ENCODE data around the gene ADGRL3. TPM values are rescaled to one million over a fixed set of nuclear protein-coding genes. Genes with fewer than 3 reads are reported as not detected.

Gene ADGRL3
- total and polyA plus RNA-seq, 3 donors from 2014 or later = 11.6 to 21.6 (median 12.8) TPM

DNA sequence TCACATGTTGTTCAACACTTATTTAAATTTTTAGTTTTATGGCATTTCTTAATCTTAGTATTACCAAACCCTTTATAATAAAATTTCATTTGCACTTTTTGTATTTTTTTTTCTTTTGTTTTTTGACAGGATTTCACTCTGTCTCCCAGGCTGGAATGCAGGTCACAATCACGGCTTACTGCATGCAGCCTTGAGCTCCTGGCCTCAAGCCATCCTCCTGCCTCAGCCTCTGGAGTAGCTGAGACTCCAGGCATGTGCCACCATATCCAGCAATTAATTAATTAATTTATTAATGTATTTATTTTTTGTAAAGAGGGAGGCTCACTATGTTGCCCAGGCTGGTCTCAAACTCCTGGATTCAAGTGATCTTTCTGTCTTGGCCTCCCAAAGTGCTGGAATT is 133.4 kb downstream of the ADGRL3 start:
- no peaks in the 10 kb centered on the region for H3K27me3 ChIP-seq
- no peaks in the 10 kb centered on the region for H3K4me1 ChIP-seq
- intact Hi-C loops (cut with DNase I; ENCODE audit: low total_unique reads) = no loop called here
- peak; percentile 67 for DNase-seq
- no peak overlapping the region for H3K4me3 ChIP-seq
- no peak for TF ChIP-seq POLR2A (IDR thresholded peaks at IDR 0.05)
- no peaks in the 10 kb centered on the region for H3K36me3 ChIP-seq (ENCODE audit: low read depth, missing control alignments)
- H3K9me3 ChIP-seq = no peaks in the 10 kb centered on the region
- no peak overlapping the region for H3K27ac ChIP-seq
- WGBS, 2 donors = 35 to 37% methylated on average over 1 of the region's 1 CpG

DNA sequence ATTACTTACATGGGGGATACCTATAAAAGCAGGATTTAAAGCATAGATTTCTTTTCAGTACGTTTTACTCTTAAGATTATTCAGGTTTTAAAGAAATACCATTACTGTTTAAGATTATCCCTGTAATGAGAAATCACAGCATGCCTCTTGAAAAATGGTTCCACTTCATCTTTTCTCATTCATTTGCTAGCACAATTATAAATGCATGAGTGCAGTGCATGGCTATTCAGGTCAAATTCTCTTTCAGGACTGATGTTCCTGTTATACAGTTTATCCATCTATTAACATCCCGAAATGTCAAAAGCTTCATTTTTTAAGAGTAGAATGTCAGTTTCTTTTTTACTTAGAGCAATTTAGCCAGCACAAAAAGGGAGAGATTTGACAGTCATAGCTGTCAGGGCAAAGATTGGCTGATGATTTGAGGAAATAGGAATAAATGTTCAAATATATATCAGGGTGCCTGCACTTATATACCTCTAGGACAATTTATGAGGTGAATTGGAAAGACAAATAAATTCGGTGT is 135.2 kb downstream of the ADGRL3 start:
- WGBS, 2 donors = 73 to 79% methylated on average over 3 of the region's 3 CpGs
- TF ChIP-seq POLR2A (IDR thresholded peaks at IDR 0.05) = no peak
- TF ChIP-seq, protein P1, sequence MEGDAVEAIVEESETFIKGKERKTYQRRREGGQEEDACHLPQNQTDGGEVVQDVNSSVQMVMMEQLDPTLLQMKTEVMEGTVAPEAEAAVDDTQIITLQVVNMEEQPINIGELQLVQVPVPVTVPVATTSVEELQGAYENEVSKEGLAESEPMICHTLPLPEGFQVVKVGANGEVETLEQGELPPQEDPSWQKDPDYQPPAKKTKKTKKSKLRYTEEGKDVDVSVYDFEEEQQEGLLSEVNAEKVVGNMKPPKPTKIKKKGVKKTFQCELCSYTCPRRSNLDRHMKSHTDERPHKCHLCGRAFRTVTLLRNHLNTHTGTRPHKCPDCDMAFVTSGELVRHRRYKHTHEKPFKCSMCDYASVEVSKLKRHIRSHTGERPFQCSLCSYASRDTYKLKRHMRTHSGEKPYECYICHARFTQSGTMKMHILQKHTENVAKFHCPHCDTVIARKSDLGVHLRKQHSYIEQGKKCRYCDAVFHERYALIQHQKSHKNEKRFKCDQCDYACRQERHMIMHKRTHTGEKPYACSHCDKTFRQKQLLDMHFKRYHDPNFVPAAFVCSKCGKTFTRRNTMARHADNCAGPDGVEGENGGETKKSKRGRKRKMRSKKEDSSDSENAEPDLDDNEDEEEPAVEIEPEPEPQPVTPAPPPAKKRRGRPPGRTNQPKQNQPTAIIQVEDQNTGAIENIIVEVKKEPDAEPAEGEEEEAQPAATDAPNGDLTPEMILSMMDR (IDR thresholded peaks at IDR 0.05) = no peak
- H3K4me3 ChIP-seq = no peak overlapping the region
- no peak overlapping the region for H3K27ac ChIP-seq
- no peaks in the 10 kb centered on the region for H3K27me3 ChIP-seq
- no peaks in the 10 kb centered on the region for H3K9me3 ChIP-seq
- no peak for DNase-seq
- no peaks in the 10 kb centered on the region for H3K36me3 ChIP-seq (ENCODE audit: low read depth, missing control alignments)
- no peaks in the 10 kb centered on the region for H3K4me1 ChIP-seq
- intact Hi-C loops (cut with DNase I; ENCODE audit: low total_unique reads) = no loop called here

DNA sequence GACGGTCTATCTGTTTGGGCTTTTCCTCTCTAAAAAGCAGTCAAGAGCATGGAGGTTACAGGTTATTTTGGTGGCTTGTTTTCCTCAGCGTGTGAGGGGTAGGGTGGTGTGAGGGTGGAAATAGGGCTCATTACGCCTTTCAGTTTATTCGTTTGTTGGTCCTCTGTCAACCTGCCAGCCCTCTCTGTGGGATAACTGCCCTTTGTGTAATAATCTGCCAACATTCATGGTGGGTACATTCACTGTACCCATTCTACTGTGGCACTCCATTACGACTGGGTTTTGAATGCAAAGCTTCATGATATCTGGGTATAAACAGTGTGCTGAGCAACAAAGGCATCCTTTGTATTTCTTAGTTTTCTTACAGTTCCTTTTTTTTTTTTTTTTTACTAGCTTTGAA is 136.4 kb downstream of the ADGRL3 start:
- Histone ChIP-seq H3K9me3 (no peaks in the 10 kb centered on the region), H3K4me3 (no peak overlapping the region), H3K4me1 (no peaks in the 10 kb centered on the region), H3K36me3 (ENCODE audit: low read depth, missing control alignments) (no peaks in the 10 kb centered on the region), H3K27ac (no peak overlapping the region), H3K27me3 (no peaks in the 10 kb centered on the region)
- no peak for TF ChIP-seq POLR2A (IDR thresholded peaks at IDR 0.05)
- TF ChIP-seq, protein P1 (IDR thresholded peaks at IDR 0.05) = no peak
- WGBS, 2 donors = 73 to 77% methylated on average over 5 of the region's 5 CpGs
- DNase-seq = no peak
- intact Hi-C loops (cut with DNase I; ENCODE audit: low total_unique reads) = no loop called here

DNA sequence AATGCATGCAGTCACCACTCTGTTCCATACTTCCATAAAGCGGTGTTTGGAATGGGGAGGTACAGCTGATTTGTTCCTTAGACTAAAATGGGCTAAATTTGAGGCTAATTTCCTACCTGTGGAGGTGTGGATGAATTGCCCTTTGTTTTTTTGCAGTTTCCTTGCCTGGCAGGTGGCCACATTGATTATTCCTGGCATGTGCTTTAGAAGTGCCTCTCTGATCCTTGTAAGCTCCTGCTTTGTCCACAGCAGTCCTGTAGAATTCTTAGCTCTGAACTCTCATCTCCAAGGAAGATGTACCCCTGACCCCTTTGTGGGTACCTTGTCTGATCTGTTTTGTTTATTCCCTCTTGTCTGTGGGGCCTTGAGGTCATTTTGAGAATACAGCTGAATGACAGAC is 136.8 kb downstream of the ADGRL3 start:
- Histone ChIP-seq H3K27me3 (no peaks in the 10 kb centered on the region), H3K27ac (no peak overlapping the region), H3K36me3 (ENCODE audit: low read depth, missing control alignments) (no peaks in the 10 kb centered on the region), H3K4me3 (no peak overlapping the region), H3K4me1 (no peaks in the 10 kb centered on the region), H3K9me3 (no peaks in the 10 kb centered on the region)
- DNase-seq = no peak
- TF ChIP-seq, protein P1 (IDR thresholded peaks at IDR 0.05) = no peak
- no peak for TF ChIP-seq POLR2A (IDR thresholded peaks at IDR 0.05)
- 75 to 82% methylated on average over 1 of the region's 1 CpG for WGBS, 2 donors
- intact Hi-C loops (cut with DNase I; ENCODE audit: low total_unique reads) = no loop called here

DNA sequence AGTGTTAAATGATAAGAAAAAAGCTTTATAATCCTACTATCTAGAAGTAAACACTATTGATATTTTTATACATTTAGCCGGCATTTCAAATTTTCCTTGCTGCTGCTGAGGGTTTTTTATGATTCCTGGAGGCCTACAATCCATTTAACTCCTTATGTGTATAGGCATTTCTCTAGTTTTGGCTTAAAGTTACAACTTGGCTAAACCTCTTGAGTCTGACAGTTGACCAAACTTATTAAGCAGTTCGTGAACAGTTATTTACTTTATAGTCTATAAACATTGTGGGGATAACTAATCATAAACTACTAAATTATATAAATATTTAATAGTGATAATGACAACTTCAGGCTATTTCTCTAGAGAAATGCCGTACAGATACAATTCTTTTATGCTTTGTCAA is 141.9 kb downstream of the ADGRL3 start:
- Histone ChIP-seq H3K27ac (no peak overlapping the region), H3K36me3 (ENCODE audit: low read depth, missing control alignments) (no peaks in the 10 kb centered on the region), H3K9me3 (no peaks in the 10 kb centered on the region), H3K27me3 (no peaks in the 10 kb centered on the region), H3K4me1 (no peaks in the 10 kb centered on the region), H3K4me3 (no peak overlapping the region)
- no peak for DNase-seq
- WGBS, 2 donors = 84 to 89% methylated on average over 3 of the region's 3 CpGs
- TF ChIP-seq, protein P1 (IDR thresholded peaks at IDR 0.05) = no peak
- TF ChIP-seq POLR2A (IDR thresholded peaks at IDR 0.05) = no peak
- intact Hi-C loops (cut with DNase I; ENCODE audit: low total_unique reads) = no loop called here
